Right lung (tissue), 10 donors: ENCODE measurements around the gene FATE1. TPM values are rescaled to one million over a fixed set of nuclear protein-coding genes. Genes with fewer than 3 reads are reported as not detected.
"Not testable (repeated sequence)": the region's sequence is repeated elsewhere in the genome, so short reads cannot be mapped to it uniquely, and the experiment has no call there.

Experiments
- DNase-seq, 2 donors: peaks; one replicate each; pipeline ENCODE4 v3.0.0-alpha.2; 2013
- long read RNA-seq, 8 donors: transcript quantifications; one replicate each; lab custom pipeline, GENCODE V29; 2026
- polyA plus RNA-seq, 5 donors: library from polyadenylated mRNA; unstranded; fragments of 120-200 nt; gene quantifications; one replicate each; pipeline versions ENCODE4 v1.2.1 to v1.2.3, GENCODE V29; 2013; ENCODE audit warnings: inconsistent platforms in 1 of 5, low replicate concordance in 1 of 5; ENCODE audit not compliant: insufficient read length in 5 of 5, insufficient read depth in 1 of 5

The FATE1 gene
- under 1 TPM; 0.16 to 0.41 (median 0.27) TPM for polyA plus RNA-seq
- long read RNA-seq, donor 1 = 0 reads
- long read RNA-seq, donor 2 = 0 reads
- long read RNA-seq, donor 3 = 0 reads
- long read RNA-seq, donor 4 = 0 reads
- long read RNA-seq, donor 5 = 0 reads
- long read RNA-seq, donor 6 = 0 reads
- long read RNA-seq, donor 7 = 0 reads
- long read RNA-seq, donor 8 = 0 reads

GRCh38 chrX:151715752-151716151, at the start of gene FATE1:
TSS of gene FATE1 (plus strand) at chrX:151716035. CDS start at chrX:151716120, 85 bp downstream.
- no peak for DNase-seq

- DNase-seq = no peak
Measured at GRCh38 chrX:151675121-151675746, 40.6 kb upstream of the FATE1 start.

- DNase-seq = no peak
Measured at GRCh38 chrX:151676196-151676595, 39.6 kb upstream of the FATE1 start.

- DNase-seq = no peak
Measured at GRCh38 chrX:151679798-151680402, 35.9 kb upstream of the FATE1 start.

- DNase-seq = no peak
Measured at GRCh38 chrX:151680805-151681204, 35.0 kb upstream of the FATE1 start.

GRCh38 chrX:151687635-151688034, 28.2 kb upstream of the FATE1 start:
- no peak for DNase-seq

GRCh38 chrX:151688695-151689094, 27.1 kb upstream of the FATE1 start:
- DNase-seq = no peak

GRCh38 chrX:151692825-151693224, 23.0 kb upstream of the FATE1 start:
- DNase-seq = no peak

- no peak for DNase-seq
Measured at GRCh38 chrX:151694121-151694520, 21.7 kb upstream of the FATE1 start.

- DNase-seq = no peak
Measured at GRCh38 chrX:151694661-151695582, 20.9 kb upstream of the FATE1 start, which contains the start of gene PRRG3. TSS of gene PRRG3 (plus strand) at chrX:151695458. CDS start at chrX:151698815, 3,357 bp downstream.

GRCh38 chrX:151695583-151696340, 20.1 kb upstream of the FATE1 start:
- no peak for DNase-seq

GRCh38 chrX:151697082-151697481, 18.8 kb upstream of the FATE1 start:
- DNase-seq = not testable (repeated sequence)

- DNase-seq = no peak
Measured at GRCh38 chrX:151697522-151697921, 18.3 kb upstream of the FATE1 start.

- no peak for DNase-seq
Measured at GRCh38 chrX:151698485-151698884, 17.4 kb upstream of the FATE1 start.

- DNase-seq = no peak
Measured at GRCh38 chrX:151699746-151700145, 16.1 kb upstream of the FATE1 start.

GRCh38 chrX:151700581-151700980, 15.3 kb upstream of the FATE1 start:
- no peak for DNase-seq

GRCh38 chrX:151701071-151701470, 14.8 kb upstream of the FATE1 start:
- no peak for DNase-seq

- no peak for DNase-seq
Measured at GRCh38 chrX:151701531-151701930, 14.3 kb upstream of the FATE1 start.

- no peak for DNase-seq
Measured at GRCh38 chrX:151702026-151702714, 13.7 kb upstream of the FATE1 start.

- DNase-seq = no peak
Measured at GRCh38 chrX:151702741-151703340, 13.0 kb upstream of the FATE1 start.
